Activated CD4-positive, CD25-positive, alpha-beta regulatory T cell (primary cell): ENCODE measurements around the gene NACC2.
"Not testable (repeated sequence)": the region's sequence is repeated elsewhere in the genome, so short reads cannot be mapped to it uniquely, and the experiment has no call there.

Source experiments
- DNase-seq, 4 experiments: peaks; one replicate each; lab custom pipeline; 2025; lab: John Stamatoyannopoulos, UW

The NACC2 gene

DNA sequence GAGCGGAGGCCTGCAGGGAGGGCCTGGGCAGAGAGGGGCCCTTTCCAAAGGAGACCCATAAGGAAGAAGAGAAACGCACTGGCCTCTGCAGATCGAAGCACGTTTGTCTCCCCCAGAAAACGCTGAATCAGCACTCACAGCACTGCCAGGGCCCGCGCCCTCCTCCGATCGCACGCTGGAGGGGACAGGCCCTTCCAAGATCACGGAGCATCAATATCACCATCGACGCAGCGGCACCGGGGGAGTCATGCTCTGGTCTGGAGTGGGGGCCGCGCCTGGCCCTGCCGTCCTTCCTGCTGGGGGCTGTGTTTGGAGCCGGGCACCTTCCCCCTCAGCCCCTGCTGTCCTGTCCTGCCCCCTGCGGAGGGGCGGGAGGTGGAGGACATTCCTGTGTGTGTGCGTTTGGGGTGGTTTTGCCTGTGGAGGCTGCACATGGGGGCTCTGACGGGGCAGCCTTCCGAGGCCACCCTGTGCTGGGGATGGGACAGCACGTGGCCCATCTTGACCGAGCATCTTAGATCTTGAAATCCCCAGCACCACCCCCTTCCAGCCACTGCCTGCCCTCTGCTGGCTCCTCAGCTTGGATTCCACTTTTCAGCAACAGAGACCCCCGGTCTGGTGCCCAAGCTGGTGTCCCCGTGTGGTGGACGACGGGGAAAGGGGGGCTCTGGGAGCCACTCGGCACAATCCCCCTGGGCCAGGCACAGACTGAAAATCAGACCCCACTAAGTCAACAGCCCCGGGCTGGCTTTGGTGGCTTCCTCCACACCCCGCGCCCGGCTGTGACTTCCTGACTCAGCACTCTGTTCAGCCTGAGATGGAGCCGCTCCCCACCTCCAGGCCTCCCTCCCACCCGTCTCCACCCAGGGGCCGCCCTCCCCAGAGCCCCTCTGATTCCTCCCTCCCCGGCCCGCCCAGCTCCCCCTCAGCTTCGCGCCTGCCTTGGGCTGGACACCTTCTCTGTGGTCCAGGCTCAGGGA is 15.3 kb upstream of the NACC2 start:
- no peak for DNase-seq

GRCh38 chr9:136109351-136110081 is 14.4 kb upstream of the NACC2 start:
- DNase-seq: peak; percentile 76 to 92 (median 84)

GRCh38 chr9:136108648-136109266 is 13.7 kb upstream of the NACC2 start:
- no peak for DNase-seq

DNA sequence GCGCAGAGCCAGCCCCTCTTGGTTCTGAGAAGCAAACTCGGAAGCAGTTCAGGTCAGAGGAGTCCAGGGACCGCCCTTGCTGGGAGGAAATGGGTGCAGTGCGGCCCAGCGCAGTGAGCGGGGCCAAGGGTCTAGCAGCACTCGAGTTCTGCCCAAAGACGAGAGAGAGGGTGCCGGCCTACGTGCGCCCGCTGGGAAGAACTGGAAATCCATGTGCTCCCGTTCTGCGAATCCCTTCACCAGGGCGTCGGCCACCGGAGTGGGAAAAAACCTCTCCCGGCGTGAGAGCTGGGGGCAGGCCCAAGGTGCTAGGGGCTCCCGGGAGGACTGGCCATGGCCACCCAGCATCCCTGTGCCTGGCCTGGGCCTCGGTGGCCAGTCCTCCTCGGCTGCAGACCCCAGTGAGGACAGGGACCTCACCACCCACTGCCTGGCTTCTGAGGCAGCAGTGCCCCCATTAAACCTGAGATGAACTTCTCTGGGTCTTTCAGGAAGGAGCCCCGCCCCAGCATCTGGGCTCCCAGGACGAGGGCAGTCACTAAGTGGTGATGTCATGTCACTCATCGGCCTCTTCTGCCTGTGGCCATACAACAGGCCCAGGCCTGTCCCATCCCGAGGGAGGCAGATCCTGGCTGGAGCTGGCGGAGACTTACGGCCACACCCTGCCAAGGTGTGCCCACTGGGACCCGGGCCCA is 13.0 kb upstream of the NACC2 start:
- DNase-seq: no peak

DNA sequence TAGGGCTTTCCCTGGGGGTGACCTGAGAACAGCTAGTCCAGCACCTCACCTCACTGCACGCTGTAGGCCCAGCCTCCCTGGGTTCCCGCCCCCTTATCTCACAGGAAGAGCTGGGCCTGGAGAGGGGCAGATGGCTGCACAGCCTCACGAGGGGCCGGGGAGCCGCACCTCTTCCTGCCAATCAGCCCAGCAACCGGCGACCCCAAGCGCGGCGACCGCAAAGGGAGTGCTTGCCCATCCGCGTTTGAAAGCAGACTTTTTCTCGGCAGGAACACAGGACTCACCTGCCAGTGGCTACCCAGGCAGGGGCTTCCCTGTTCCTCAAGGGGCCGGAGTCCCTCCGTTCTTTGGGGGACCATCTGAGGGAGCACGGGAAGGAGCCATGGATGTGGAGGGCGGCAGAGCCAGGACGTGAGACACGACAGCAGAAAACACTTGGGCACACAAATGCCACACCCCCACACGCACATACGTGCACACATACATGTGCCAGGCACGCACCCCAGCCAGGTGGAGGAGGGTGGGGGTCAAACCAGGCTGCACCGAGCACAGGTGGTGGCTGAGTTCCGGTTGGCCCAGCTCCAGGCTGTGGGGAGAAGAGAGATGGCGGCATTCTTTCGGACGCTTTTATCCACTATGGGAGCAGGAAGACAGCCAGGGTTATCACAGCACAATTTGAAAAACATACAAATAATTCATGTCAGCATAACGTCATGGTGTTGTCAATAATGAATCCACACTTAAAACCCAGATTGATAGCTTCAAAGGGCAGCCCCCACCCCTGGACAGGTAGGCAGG is 12.3 kb upstream of the NACC2 start:
- peak in 1 of 4 experiments; percentile 27 for DNase-seq

DNA sequence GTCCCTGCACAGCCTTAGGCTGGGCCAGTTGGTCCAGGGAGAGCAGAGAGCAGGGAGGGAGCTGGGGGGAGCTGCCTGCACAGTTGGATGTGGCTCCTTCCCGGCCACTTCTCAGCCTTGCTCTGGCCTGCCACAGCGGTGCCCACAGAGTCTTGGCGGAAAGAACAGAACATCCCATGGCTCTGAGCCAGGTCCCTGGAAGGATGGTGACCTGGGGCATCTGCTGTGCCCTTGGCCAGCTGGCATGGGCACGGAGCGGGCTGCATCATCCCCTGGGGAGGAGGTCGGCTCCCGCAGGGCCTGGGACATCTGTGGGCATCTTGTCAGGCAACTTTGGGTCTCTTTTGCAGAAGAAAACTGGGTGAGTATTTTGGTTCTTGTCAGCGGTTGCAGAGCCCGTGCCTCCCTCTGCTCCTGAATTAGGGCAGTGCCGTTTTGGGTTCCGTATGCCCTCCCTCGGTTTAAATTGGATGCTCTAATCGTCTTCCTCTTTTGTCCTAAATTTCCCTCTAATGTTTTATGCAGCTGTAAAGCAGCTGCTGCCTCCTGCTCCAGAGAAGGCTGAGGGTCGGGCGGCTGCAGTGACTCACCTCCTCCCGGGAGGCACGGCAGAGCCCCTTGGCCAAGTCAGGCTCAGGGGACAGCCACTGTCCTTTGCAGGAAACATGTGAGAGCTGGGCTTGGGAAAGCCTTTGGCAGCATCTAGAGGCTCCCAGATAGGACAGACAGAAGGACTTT is 10.5 kb upstream of the NACC2 start:
- DNase-seq: no peak

DNA sequence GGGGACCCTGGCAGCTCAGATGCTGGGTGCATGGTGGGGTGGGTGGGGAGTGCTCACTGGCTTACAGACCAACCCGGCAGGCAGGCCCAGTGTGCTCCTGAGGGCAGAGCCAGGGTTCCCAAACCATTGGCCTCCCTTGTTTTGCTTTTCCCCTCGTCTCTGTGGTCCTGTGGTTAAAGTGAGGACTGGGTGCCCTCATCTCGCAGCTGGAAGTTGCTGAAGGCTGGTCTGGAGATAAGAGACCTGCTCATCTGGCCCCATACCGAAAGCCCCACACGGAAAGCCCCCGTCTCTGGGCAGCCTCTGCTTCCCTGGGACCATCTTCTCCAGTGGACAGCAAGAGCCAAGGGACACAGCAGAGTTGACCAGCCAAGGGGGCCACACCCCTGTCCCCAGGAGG is 9.8 kb upstream of the NACC2 start:
- DNase-seq: no peak

- no peak for DNase-seq
Measured at GRCh38 chr9:136104488-136104800, 9.4 kb upstream of the NACC2 start.

GRCh38 chr9:136103651-136104487 is 8.8 kb upstream of the NACC2 start:
- no peak for DNase-seq

DNA sequence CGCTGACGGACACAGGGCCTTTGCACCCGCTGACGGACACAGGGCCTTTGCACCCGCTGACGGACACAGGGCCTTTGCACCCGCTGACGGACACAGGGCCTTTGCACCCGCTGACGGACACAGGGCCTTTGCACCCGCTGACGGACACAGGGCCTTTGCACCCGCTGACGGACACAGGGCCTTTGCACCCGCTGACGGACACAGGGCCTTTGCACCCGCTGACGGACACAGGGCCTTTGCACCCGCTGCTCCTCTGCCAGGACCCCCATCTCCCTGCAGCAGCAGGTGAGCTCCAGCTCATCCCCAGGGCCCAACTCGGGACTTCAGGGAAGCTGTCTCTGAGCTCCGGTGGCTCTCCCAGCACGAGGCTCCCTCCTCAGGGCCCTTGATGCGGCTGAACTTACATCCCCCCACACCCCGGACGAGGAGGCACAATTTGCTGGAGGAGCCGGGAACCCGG is 6.6 kb upstream of the NACC2 start:
- not testable (repeated sequence) for DNase-seq

- no peak for DNase-seq
Measured at GRCh38 chr9:136100700-136101614, 5.9 kb upstream of the NACC2 start.

- DNase-seq: no peak
Measured at GRCh38 chr9:136099542-136099941, 4.5 kb upstream of the NACC2 start.

- no peak for DNase-seq
Measured at GRCh38 chr9:136098844-136099243, 3.8 kb upstream of the NACC2 start.

DNA sequence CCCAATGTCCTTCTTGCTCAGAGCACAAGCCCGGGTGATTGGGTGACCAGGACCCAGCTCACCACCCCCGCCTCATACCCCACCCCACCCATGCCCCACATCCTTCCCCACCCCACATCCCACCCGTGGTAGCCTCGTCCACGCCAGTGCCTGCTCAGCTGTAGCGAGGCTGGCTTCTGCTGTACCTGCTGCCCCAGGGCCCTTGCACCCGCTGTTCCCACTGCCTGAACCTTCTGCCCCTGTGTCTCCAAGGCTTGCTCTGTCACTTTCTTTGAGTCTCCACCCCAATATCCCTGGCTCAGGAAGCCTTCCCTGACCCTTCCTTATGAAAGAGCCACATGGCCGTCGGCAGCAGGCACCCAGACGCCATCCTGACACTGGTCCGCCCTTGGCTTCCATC is 3.1 kb upstream of the NACC2 start:
- DNase-seq: no peak

GRCh38 chr9:136096505-136097001 is 1.5 kb upstream of the NACC2 start:
- no peak for DNase-seq

GRCh38 chr9:136093995-136094881 is 851 bp downstream of the NACC2 start:
- DNase-seq: peak in 3 of 4 experiments; percentile 29 to 42 (median 41)

GRCh38 chr9:136093346-136093986 is 1.6 kb downstream of the NACC2 start:
- no peak for DNase-seq
